ENCODE measurements around the gene THRB.
"Not testable (repeated sequence)": the region's sequence is repeated elsewhere in the genome, so short reads cannot be mapped to it uniquely, and the experiment has no call there.

The THRB gene

DNA sequence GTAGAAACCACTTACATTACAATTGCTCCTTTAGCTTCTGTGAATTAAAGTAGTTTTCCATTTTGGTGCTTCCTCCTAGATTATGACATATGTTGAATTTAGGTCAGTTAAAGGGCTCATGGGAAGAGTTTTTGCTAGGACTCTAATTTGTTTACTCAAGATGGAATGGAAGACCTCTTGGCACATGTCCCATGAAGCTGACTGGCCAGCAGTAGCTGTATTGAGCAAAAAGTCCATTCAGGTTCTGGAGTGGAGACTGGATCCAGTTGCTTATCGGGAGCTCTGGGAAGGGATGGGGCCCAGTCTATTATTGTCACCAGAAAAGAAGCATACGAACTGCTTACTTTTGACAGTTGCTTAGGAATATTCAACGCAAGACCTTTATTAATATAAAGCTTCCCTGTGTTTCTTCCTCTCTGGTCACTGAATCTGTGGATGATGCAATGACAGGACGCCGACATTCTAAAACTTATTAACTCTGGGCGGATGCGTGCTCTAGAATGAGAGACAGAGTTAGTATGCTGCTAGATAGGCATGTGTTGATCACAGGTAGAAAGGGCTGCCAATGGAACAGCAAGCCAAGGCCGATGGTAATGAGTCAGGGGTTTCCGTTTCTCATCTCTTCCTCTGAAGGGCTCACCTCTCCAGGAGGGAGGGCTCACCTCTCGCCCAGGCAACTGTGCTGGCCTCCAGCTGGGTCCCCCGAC lies 393.8 kb downstream of the THRB start:
- WGBS: 91% methylated on average over 11 of the region's 11 CpGs
- peak; percentile 13 for DNase-seq
- no peak overlapping the region for H2BK120ac ChIP-seq (ENCODE audit: low read depth, low read length)
- H3K4me1 ChIP-seq (ENCODE audit: control insufficient read depth, insufficient read depth, low read depth, low read length): peaks cover 2% of the 10 kb centered on the region
- H3K14ac ChIP-seq (ENCODE audit: low read length in 2 of 2): peak overlapping the region in 1 of 2 experiments; percentile 63
- H3K18ac ChIP-seq (ENCODE audit: low read depth in 1 of 2, low read length in 2 of 2): no peak overlapping the region
- no peak overlapping the region for H2BK15ac ChIP-seq (ENCODE audit: low read depth, poor library complexity, severe bottlenecking)
- no peak overlapping the region for H2BK5ac ChIP-seq (ENCODE audit: low read depth, low read length, poor library complexity, severe bottlenecking)
- no peak overlapping the region for H3K4ac ChIP-seq (ENCODE audit: low read depth in 1 of 2, low read length in 2 of 2)
- H3K4me3 ChIP-seq (ENCODE audit: insufficient read depth in 1 of 2, low read depth in 1 of 2, low read length in 2 of 2): no peak overlapping the region
- no peak overlapping the region for H2BK12ac ChIP-seq (ENCODE audit: low read length in 2 of 2)
- H3K79me1 ChIP-seq (replicated peaks; ENCODE audit: low read length, poor library complexity, severe bottlenecking): no peaks in the 10 kb centered on the region
- H3K27ac ChIP-seq (ENCODE audit: low read length, poor library complexity, severe bottlenecking): no peak overlapping the region
- H2AK5ac ChIP-seq (ENCODE audit: low read length, severe bottlenecking): no peak overlapping the region
- no peak overlapping the region for H4K91ac ChIP-seq (ENCODE audit: low read length)
- no peak overlapping the region for H3K23ac ChIP-seq (ENCODE audit: low read length in 2 of 2)
- no peak overlapping the region for H3K9ac ChIP-seq (ENCODE audit: low read length)
- no peaks in the 10 kb centered on the region for H3K27me3 ChIP-seq (ENCODE audit: control insufficient read depth in 1 of 2, insufficient read depth in 1 of 2, low read length in 2 of 2)
- no peak overlapping the region for H4K8ac ChIP-seq (ENCODE audit: low read length)
- no peaks in the 10 kb centered on the region for H3K36me3 ChIP-seq (ENCODE audit: control insufficient read depth in 1 of 2, insufficient read depth in 2 of 2, low read depth in 1 of 2, low read length in 2 of 2)
- no peaks in the 10 kb centered on the region for H3K9me3 ChIP-seq (ENCODE audit: control insufficient read depth, low read length)
- no peak overlapping the region for H3K4me2 ChIP-seq (ENCODE audit: low read length, poor library complexity, severe bottlenecking)
- H2AFZ ChIP-seq (ENCODE audit: low read depth, low read length): no peak overlapping the region

DNA sequence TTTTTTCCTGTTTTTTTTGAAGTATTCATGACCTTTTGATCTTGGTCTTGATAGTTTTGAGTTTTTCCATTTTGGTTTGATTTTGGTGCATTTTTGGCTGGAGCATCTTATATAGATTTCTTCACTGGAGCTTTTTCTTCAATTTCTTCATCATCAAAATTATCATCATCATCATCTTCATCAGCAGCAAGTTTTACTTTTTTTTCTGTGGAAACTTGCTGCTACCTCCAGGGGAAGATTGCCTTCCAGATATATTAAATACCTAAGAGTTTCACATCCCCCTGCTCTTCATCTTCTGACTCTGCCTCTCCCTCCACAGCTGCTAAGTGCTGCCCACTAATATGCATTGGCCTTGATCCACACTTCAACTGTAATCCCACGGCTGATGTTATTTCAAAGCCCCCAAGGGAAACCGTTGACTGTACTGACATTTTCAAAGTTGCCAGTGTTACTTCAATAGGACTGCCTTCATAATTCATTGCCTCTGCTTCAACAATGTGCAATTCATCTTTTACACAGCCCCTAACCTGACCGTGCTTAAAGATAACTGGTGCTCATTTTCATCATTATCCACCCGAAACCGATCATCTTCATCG lies 397.9 kb downstream of the THRB start:
- no peak overlapping the region for H2BK120ac ChIP-seq (ENCODE audit: low read depth, low read length)
- H3K79me1 ChIP-seq (replicated peaks; ENCODE audit: low read length, poor library complexity, severe bottlenecking): no peaks in the 10 kb centered on the region
- H2AFZ ChIP-seq (ENCODE audit: low read depth, low read length): no peak overlapping the region
- H2BK5ac ChIP-seq (ENCODE audit: low read depth, low read length, poor library complexity, severe bottlenecking): no peak overlapping the region
- peaks cover 2% of the 10 kb centered on the region for H3K4me1 ChIP-seq (ENCODE audit: control insufficient read depth, insufficient read depth, low read depth, low read length)
- no peak for DNase-seq
- no peak overlapping the region for H3K27ac ChIP-seq (ENCODE audit: low read length, poor library complexity, severe bottlenecking)
- H3K18ac ChIP-seq (ENCODE audit: low read depth in 1 of 2, low read length in 2 of 2): no peak overlapping the region
- H4K8ac ChIP-seq (ENCODE audit: low read length): no peak overlapping the region
- H3K23ac ChIP-seq (ENCODE audit: low read length in 2 of 2): no peak overlapping the region
- no peak overlapping the region for H3K9ac ChIP-seq (ENCODE audit: low read length)
- H2BK12ac ChIP-seq (ENCODE audit: low read length in 2 of 2): no peak overlapping the region
- H3K27me3 ChIP-seq (ENCODE audit: control insufficient read depth in 1 of 2, insufficient read depth in 1 of 2, low read length in 2 of 2): no peaks in the 10 kb centered on the region
- no peaks in the 10 kb centered on the region for H3K9me3 ChIP-seq (ENCODE audit: control insufficient read depth, low read length)
- H4K91ac ChIP-seq (ENCODE audit: low read length): no peak overlapping the region
- WGBS: 88% methylated on average over 6 of the region's 6 CpGs
- no peak overlapping the region for H3K4ac ChIP-seq (ENCODE audit: low read depth in 1 of 2, low read length in 2 of 2)
- no peak overlapping the region for H2BK15ac ChIP-seq (ENCODE audit: low read depth, poor library complexity, severe bottlenecking)
- H3K4me2 ChIP-seq (ENCODE audit: low read length, poor library complexity, severe bottlenecking): no peak overlapping the region
- no peak overlapping the region for H2AK5ac ChIP-seq (ENCODE audit: low read length, severe bottlenecking)
- H3K4me3 ChIP-seq (ENCODE audit: insufficient read depth in 1 of 2, low read depth in 1 of 2, low read length in 2 of 2): no peak overlapping the region
- no peak overlapping the region for H3K14ac ChIP-seq (ENCODE audit: low read length in 2 of 2)
- no peaks in the 10 kb centered on the region for H3K36me3 ChIP-seq (ENCODE audit: control insufficient read depth in 1 of 2, insufficient read depth in 2 of 2, low read depth in 1 of 2, low read length in 2 of 2)

DNA sequence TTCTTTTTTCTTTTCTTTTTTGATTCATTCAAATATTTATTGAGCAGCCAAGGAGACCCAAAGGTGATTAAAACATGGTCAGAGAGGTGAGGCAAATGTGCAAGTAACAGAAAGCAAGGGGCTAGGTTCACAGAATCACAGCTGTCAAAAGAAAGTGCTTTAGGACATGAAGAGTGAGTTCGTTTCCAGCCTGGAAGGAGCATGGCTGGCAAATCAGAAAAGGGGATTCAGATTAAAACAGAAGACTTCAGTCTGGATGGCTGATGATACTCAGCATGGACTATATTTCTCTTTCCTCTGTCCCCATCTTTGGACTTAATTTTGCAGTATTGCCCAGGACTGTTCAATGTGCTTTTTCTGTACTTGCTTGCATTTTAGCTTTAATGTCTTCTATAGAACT lies 398.4 kb downstream of the THRB start:
- Histone ChIP-seq H3K4me2 (ENCODE audit: low read length, poor library complexity, severe bottlenecking) (no peak overlapping the region), H2BK120ac (ENCODE audit: low read depth, low read length) (no peak overlapping the region), H3K4me1 (ENCODE audit: control insufficient read depth, insufficient read depth, low read depth, low read length) (peaks cover 2% of the 10 kb centered on the region), H3K9me3 (ENCODE audit: control insufficient read depth, low read length) (no peaks in the 10 kb centered on the region), H3K36me3 (ENCODE audit: control insufficient read depth in 1 of 2, insufficient read depth in 2 of 2, low read depth in 1 of 2, low read length in 2 of 2) (no peaks in the 10 kb centered on the region), H2BK12ac (ENCODE audit: low read length in 2 of 2) (no peak overlapping the region), H3K79me1 (replicated peaks; ENCODE audit: low read length, poor library complexity, severe bottlenecking) (no peaks in the 10 kb centered on the region), H3K23ac (ENCODE audit: low read length in 2 of 2) (no peak overlapping the region), H2BK15ac (ENCODE audit: low read depth, poor library complexity, severe bottlenecking) (no peak overlapping the region), H3K27ac (ENCODE audit: low read length, poor library complexity, severe bottlenecking) (no peak overlapping the region), H3K14ac (ENCODE audit: low read length in 2 of 2) (no peak overlapping the region), H2AFZ (ENCODE audit: low read depth, low read length) (no peak overlapping the region), H2AK5ac (ENCODE audit: low read length, severe bottlenecking) (no peak overlapping the region), H3K4me3 (ENCODE audit: insufficient read depth in 1 of 2, low read depth in 1 of 2, low read length in 2 of 2) (no peak overlapping the region), H2BK5ac (ENCODE audit: low read depth, low read length, poor library complexity, severe bottlenecking) (no peak overlapping the region), H3K4ac (ENCODE audit: low read depth in 1 of 2, low read length in 2 of 2) (no peak overlapping the region), H4K91ac (ENCODE audit: low read length) (no peak overlapping the region), H4K8ac (ENCODE audit: low read length) (no peak overlapping the region), H3K18ac (ENCODE audit: low read depth in 1 of 2, low read length in 2 of 2) (no peak overlapping the region), H3K9ac (ENCODE audit: low read length) (no peak overlapping the region), H3K27me3 (ENCODE audit: control insufficient read depth in 1 of 2, insufficient read depth in 1 of 2, low read length in 2 of 2) (no peaks in the 10 kb centered on the region)
- 50% methylated on average over 1 of the region's 1 CpG for WGBS
- DNase-seq: no peak

DNA sequence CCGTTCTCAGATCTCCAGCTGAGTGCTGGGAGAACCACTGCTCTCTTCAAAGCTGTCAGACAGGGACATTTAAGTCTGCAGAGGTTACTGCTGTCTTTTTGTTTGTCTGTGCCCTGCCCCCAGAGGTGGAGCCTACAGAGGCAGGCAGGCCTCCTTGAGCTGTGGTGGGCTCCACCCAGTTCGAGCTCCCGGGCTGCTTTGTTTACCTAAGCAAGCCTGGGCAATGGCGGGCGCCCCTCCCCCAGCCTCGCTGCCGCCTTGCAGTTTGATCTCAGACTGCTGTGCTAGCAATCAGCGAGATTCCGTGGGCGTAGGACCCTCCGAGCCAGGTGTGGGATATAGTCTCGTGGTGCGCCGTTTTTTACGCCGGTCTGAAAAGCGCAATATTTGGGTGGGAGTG lies 399.8 kb downstream of the THRB start:
- H2BK120ac ChIP-seq (ENCODE audit: low read depth, low read length); H4K8ac ChIP-seq (ENCODE audit: low read length); H3K23ac ChIP-seq (ENCODE audit: low read length in 2 of 2); H2AFZ ChIP-seq (ENCODE audit: low read depth, low read length); H3K4me3 ChIP-seq (ENCODE audit: insufficient read depth in 1 of 2, low read depth in 1 of 2, low read length in 2 of 2); H3K36me3 ChIP-seq (ENCODE audit: control insufficient read depth in 1 of 2, insufficient read depth in 2 of 2, low read depth in 1 of 2, low read length in 2 of 2); H3K4ac ChIP-seq (ENCODE audit: low read depth in 1 of 2, low read length in 2 of 2); H2BK15ac ChIP-seq (ENCODE audit: low read depth, poor library complexity, severe bottlenecking); H3K9me3 ChIP-seq (ENCODE audit: control insufficient read depth, low read length); H3K18ac ChIP-seq (ENCODE audit: low read depth in 1 of 2, low read length in 2 of 2); H3K4me1 ChIP-seq (ENCODE audit: control insufficient read depth, insufficient read depth, low read depth, low read length); H3K9ac ChIP-seq (ENCODE audit: low read length); H3K79me1 ChIP-seq (replicated peaks; ENCODE audit: low read length, poor library complexity, severe bottlenecking); H2AK5ac ChIP-seq (ENCODE audit: low read length, severe bottlenecking); H2BK5ac ChIP-seq (ENCODE audit: low read depth, low read length, poor library complexity, severe bottlenecking); H4K91ac ChIP-seq (ENCODE audit: low read length); H3K27ac ChIP-seq (ENCODE audit: low read length, poor library complexity, severe bottlenecking); H3K14ac ChIP-seq (ENCODE audit: low read length in 2 of 2); DNase-seq; H3K4me2 ChIP-seq (ENCODE audit: low read length, poor library complexity, severe bottlenecking); H2BK12ac ChIP-seq (ENCODE audit: low read length in 2 of 2); H3K27me3 ChIP-seq (ENCODE audit: control insufficient read depth in 1 of 2, insufficient read depth in 1 of 2, low read length in 2 of 2): not testable (repeated sequence)
- WGBS: 75% methylated on average over 9 of the region's 17 CpGs
